AG20443 (cell line): ENCODE data around the gene PNPLA1.

Experiments used
- DNase-seq: peaks from one replicate; pipeline ENCODE4 v3.0.0; 2012; ENCODE audit warnings: low spot score, mixed read lengths

The PNPLA1 gene

DNA sequence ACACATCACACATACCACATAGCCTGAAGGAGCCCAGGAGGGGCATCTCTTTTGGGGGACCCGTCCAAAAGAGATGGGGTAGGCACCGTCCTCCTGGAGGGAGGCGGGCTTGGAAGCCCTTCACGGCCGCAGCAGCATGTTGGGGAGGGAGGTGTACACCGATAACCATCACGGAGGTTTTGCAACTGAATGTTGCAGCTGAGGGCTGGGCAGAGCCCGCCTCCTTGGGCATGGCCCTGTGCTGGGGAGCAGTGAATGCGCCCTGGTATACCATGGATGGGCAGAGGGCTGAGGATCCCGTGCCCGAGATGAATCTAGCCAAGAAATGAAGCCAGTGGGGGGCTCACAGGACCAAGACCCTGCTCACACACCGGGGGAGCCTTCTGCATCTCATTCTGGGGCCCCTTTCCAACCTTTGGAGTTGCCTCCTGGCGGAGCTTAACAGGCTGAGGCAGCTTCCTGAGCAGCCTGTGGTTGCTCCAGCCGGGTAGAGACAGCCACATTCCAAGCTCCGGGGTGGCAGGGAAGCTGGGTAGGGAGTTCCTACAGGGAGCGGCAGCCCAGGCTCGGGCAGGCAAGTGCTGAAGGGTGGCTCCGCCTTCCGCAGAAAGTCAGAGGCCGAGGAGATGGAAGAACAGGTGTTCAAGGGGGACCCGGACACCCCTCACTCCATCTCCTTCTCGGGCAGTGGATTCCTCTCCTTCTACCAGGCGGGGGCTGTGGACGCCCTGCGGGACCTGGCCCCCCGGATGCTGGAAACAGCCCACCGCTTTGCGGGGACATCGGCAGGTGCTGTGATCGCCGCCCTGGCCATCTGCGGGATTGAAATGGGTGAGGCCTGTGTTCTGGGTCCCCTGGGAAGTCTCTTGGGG is at the start of gene PNPLA1:
TSS of gene PNPLA1 (plus strand) at position 227 of the 872 bp plus-strand sequence. CDS start at position 627, 400 bp downstream.
- no peak for DNase-seq

GRCh38 chr6:36220226-36220625 is 49.6 kb upstream of the PNPLA1 start:
- no peak for DNase-seq

GRCh38 chr6:36221674-36222073 is 48.2 kb upstream of the PNPLA1 start:
- DNase-seq: no peak

GRCh38 chr6:36222924-36223323 is 46.9 kb upstream of the PNPLA1 start:
- DNase-seq: no peak

DNA sequence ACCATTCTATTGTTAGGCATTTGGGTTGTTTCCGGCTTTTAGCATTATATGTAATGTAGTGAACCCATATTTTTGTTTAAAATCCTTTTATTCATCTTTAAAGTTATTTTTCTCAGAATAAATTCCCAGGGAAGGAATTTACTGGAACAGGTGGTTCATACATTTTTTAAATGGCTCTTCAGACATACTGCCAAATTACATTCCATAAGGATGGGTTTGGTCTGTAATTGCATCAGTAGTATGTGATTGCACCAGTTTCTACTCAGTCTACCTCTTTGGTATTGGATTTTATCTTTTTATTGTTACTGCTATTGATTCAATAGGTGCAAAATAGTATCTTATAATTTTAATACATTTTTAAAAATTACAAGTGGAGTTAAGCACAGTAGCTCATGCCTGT is 46.2 kb upstream of the PNPLA1 start:
- DNase-seq: no peak

- no peak for DNase-seq
Measured at GRCh38 chr6:36224918-36225461, 44.9 kb upstream of the PNPLA1 start.

- DNase-seq: no peak
Measured at GRCh38 chr6:36226438-36227047, 43.3 kb upstream of the PNPLA1 start.

- no peak for DNase-seq
Measured at GRCh38 chr6:36227379-36228228, 42.3 kb upstream of the PNPLA1 start.

DNA sequence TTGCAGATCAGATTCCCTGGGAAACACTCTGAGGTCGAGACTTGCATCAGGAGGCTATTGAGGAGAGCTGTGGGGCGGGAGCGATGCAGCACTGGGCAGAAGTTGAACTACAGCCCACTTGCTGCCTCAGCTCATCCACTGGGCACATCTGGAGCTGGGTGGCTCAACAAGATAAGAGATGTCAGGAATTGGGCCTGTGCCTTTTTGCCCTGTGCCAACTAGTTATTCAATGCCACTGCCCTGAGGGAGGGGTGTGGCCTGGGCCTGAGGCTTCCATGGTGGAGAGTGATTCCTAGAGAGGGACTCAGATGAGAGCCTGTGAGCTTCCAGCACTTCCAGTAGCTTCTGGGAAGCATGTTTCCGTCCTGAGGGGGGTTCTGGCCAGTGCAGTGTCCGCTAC is 40.6 kb upstream of the PNPLA1 start:
- no peak for DNase-seq

DNA sequence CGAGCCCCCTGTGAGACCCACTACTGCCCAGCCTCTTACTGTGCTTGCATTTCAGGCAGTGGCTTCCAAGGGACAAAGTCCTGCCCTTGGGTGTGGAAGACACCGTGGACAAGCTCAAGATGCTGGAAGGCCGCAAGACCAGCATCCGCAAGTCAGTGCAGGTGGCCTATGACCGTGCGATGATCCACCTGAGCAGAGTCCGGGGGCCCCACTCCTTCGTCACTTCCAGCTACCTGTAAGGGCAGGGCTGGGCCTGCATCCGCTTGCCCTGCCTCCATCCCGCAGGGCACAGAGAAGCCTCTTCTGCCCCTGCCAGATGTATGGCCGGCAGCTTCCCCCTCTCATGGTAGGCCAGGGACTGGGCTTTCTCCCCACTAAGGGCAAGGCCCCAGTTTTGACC is 39.5 kb upstream of the PNPLA1 start:
- DNase-seq: no peak

DNA sequence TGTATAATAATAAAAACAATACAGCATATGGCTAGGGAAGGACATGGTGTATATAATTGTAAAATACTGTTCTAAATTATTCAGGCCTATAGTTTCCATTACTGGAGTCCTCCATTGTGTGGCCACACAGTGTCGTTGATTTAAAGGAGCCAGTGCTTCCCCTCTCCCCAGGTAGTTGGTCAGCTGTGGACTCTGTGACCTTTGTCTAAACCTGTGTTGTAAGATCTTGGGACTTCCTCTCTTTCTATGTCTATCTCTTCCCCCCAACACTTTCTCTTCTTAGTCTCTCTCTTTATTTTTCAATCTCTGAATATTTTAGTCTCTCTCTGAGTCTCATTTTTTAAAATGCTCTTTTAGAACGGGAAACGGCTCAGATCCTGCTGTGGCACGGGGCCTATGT is 37.7 kb upstream of the PNPLA1 start:
- DNase-seq: no peak

DNA sequence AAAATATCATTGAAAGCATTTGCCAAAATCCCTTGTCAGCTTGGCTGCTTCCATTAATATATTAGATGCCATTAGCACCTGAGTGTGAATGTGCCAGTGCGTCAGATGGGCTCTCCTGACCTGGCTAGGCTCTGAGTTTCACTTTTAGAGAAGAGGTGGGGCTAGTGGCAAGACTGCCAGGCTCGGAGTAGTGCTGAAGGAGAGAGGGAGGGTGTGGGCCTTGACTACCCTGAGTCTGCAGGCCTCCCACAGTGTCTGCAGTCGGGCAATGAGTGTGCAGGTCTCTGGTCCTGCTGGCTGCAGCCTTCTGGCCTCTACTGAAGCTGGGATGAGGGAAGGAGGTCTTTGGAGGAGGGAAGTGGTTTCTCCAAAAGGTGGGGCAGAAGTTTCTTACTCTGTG is 34.6 kb upstream of the PNPLA1 start:
- no peak for DNase-seq

DNA sequence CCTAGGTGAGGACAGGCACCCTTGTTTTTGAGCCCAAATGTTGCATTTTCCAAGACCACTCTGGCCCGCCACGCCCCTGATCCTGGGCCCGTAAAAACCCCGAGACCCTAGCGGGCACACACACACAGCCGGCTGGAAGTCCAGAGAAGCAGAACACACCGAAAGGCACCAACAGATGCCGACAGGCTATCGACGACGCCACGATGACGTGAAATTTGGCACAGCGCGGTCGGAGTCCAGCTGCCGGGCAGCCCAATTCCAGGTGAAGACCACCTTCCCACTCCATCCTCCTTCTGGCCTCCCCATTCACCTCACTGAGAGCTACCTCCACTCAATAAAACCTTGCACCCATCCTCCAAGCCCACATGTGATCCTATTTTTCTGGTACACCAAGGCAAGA is 34.0 kb upstream of the PNPLA1 start:
- DNase-seq: no peak

GRCh38 chr6:36239774-36240173 is 30.1 kb upstream of the PNPLA1 start:
- DNase-seq: no peak

- DNase-seq: peak; percentile 37
Measured at GRCh38 chr6:36241728-36242127, 28.1 kb upstream of the PNPLA1 start.

GRCh38 chr6:36242161-36242560 is 27.7 kb upstream of the PNPLA1 start:
- DNase-seq: no peak

DNA sequence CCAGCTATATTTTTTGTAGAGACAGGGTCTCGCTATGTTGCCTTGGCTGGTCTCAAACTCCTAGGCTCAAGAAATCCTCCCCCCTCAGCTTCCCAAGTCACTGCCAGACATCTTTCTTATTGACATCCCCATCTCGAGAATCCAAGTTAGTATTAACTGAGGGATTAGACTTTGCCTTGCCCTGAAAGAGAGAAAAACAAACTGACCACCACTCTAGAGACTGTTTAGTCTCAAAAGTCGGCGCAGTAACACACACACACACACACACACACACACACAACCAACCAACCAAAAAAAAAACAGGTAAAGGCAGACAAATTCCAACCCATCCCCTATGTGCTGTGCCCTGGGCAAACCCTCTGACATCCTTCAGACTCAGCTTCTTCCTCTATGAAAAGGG is 27.2 kb upstream of the PNPLA1 start:
- DNase-seq: no peak

DNA sequence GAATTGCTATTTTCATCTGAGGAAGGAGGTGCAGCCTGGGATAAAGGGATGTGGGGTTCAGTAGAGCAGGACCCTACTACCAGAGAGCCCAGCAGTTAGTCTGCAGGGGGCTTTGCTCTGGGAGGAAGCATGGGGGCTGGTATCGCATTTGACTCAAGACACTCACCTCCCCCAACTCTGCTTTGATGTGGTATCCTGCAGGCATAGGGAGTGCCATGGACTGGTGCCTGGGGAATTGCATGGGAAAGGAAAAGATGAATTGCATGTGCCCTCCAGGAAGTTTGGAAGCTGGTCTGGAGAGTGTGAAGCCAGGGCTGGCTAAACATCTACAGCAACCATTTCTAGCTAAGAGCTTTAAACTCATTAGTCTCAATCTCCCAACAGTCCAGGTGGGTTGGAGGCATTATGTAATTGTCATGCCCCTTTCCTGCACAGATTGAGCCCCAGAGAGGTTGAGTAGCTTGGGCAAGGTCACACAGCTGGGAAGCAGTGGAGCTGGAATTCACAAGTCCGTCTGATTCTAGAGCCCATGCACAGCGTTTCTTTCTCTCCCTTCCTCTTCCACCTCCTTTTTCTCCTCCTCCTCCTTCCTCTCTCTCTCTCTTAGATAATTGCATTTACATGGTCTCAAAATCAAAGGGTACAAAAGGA is 26.2 kb upstream of the PNPLA1 start:
- DNase-seq: no peak

- no peak for DNase-seq
Measured at GRCh38 chr6:36244641-36245280, 25.1 kb upstream of the PNPLA1 start.

- DNase-seq: no peak
Measured at GRCh38 chr6:36245572-36246061, 24.2 kb upstream of the PNPLA1 start.
